HepG2 (cell line): ENCODE data around the gene APBB3. TPM values are rescaled to one million over a fixed set of nuclear protein-coding genes. Genes with fewer than 3 reads are reported as not detected.

Source experiments
- ATF7 ChIP-seq, 2 experiments: fragments of 450-650 bp in 1 of 2; sonication (generic) in 1 of 2; formaldehyde crosslinking in 1 of 2; IDR thresholded peaks; 2 replicates each; pipeline versions ENCODE4 v1.4.0 to v1.6.1; 2016 to 2020; ENCODE audit warnings: antibody characterized with exemption in 1 of 2, mild to moderate bottlenecking in 1 of 2, missing genetic modification reagents in 1 of 2
- CEBPG ChIP-seq: IDR thresholded peaks from 2 replicates; pipeline ENCODE4 v1.6.1; 2016
- ERF ChIP-seq: IDR thresholded peaks from 2 replicates; pipeline ENCODE4 v1.6.1; 2018; ENCODE audit warnings: missing biosample characterization, missing genetic modification reagents
- FOXA3 ChIP-seq: IDR thresholded peaks from 2 replicates; pipeline ENCODE4 v1.6.1; 2016; ENCODE audit warnings: missing genetic modification reagents, missing compliant biosample characterization
- FOXK1 ChIP-seq: sonication (generic); formaldehyde crosslinking; IDR thresholded peaks from 2 replicates; pipeline ENCODE4 v1.4.0; 2020; ENCODE audit warnings: low read depth, missing genetic modification reagents, borderline replicate concordance
- HOMEZ ChIP-seq: IDR thresholded peaks from 2 replicates; pipeline ENCODE4 v1.6.1; 2016; ENCODE audit warnings: low read depth
- MED1 ChIP-seq: sonication (generic); formaldehyde crosslinking; IDR thresholded peaks from 2 replicates; pipeline ENCODE4 v1.4.0; 2020; ENCODE audit warnings: missing genetic modification reagents
- NCOA2 ChIP-seq: sonication (generic); formaldehyde crosslinking; IDR thresholded peaks from 2 replicates; pipeline ENCODE4 v1.8.0; 2022; ENCODE audit warnings: inconsistent platforms
- NFIC ChIP-seq: IDR thresholded peaks from 2 replicates; pipeline ENCODE4 v1.6.1; 2012; ENCODE audit warnings: mild to moderate bottlenecking, low read length, inconsistent platforms
- NR2F2 ChIP-seq: IDR thresholded peaks from 2 replicates; pipeline ENCODE4 v1.6.1; 2012; ENCODE audit warnings: low read depth, inconsistent platforms, borderline replicate concordance
- RBM39 ChIP-seq: fragments of 200-400 bp; formaldehyde crosslinking; IDR thresholded peaks from one replicate; pipeline ENCODE4 v1.6.1; 2018; ENCODE audit warnings: antibody characterized with exemption, mild to moderate bottlenecking, low read depth, low read length; ENCODE audit not compliant: poor library complexity, severe bottlenecking
- SOX13 ChIP-seq, 3 experiments: fragments of 450-650 bp in 1 of 3; sonication (generic) in 1 of 3; formaldehyde crosslinking in 1 of 3; IDR thresholded peaks in 2 of 3; conservative IDR thresholded peaks in 1 of 3; 2 replicates each; pipeline versions ENCODE4 v1.5.0 to v1.6.1; 2016 to 2020; ENCODE audit warnings: antibody characterized with exemption in 1 of 3, mild to moderate bottlenecking in 1 of 3, missing compliant biosample characterization in 1 of 3, missing genetic modification reagents in 1 of 3, moderate library complexity in 1 of 3
- YEATS4 ChIP-seq: sonication (generic); formaldehyde crosslinking; IDR thresholded peaks from 2 replicates; pipeline ENCODE4 v1.4.0; 2020; ENCODE audit warnings: missing genetic modification reagents, borderline replicate concordance
- ZNF205 ChIP-seq: IDR thresholded peaks from 2 replicates; pipeline ENCODE4 v1.6.1; 2018; ENCODE audit warnings: missing biosample characterization, missing genetic modification reagents
- ZNF251 ChIP-seq: sonication (generic); formaldehyde crosslinking; IDR thresholded peaks from 2 replicates; pipeline ENCODE4 v1.9.0; 2021; ENCODE audit warnings: mild to moderate bottlenecking, missing genetic modification reagents
- ZNF256 ChIP-seq: sonication (generic); formaldehyde crosslinking; conservative IDR thresholded peaks from 2 replicates; pipeline ENCODE4 v1.4.0; 2020; ENCODE audit warnings: missing genetic modification reagents
- ZNF670 ChIP-seq: sonication (generic); formaldehyde crosslinking; IDR thresholded peaks from 2 replicates; pipeline ENCODE4 v1.8.0; 2022; ENCODE audit warnings: mild to moderate bottlenecking, missing genetic modification reagents, borderline replicate concordance
- ZNF768 ChIP-seq: sonication (generic); formaldehyde crosslinking; IDR thresholded peaks from 2 replicates; pipeline ENCODE4 v1.4.0; 2020; ENCODE audit warnings: missing genetic modification reagents
- ZSCAN12 ChIP-seq: sonication (generic); formaldehyde crosslinking; IDR thresholded peaks from 2 replicates; pipeline ENCODE4 v1.9.0; 2021; ENCODE audit warnings: mild to moderate bottlenecking, missing genetic modification reagents
- polyA plus RNA-seq, 8 experiments: library from polyadenylated mRNA; depleted of rRNA in 3 of 8; stranded (reverse) in 7 of 8; unstranded in 1 of 8; fragments of >200 nt; fragmentation: Illumina TruSeq in 4 of 8; extraction: Trizol in 4 of 8; gene quantifications; 2 replicates each; pipeline versions ENCODE4 v1.2.1 to v1.2.3, GENCODE V29; 2011 to 2016; ENCODE audit warnings: low read depth in 4 of 8, missing spikeins in 1 of 8, mixed read lengths in 1 of 8; ENCODE audit not compliant: insufficient read depth in 1 of 8
- total RNA-seq, 5 experiments: library from RNA; depleted of rRNA; stranded (reverse); fragments of >200 nt; fragmentation: Illumina TruSeq; extraction: Trizol; gene quantifications; 2 replicates each; pipeline ENCODE4 v1.2.3, GENCODE V29; 2016; ENCODE audit warnings: low read depth in 1 of 5
- TF ChIP-seq, protein P1 (sequence below): sonication (generic); formaldehyde crosslinking; conservative IDR thresholded peaks from 2 replicates; pipeline ENCODE4 v1.4.0; 2020; ENCODE audit warnings: mild to moderate bottlenecking, missing genetic modification reagents, moderate library complexity
- TF ChIP-seq, protein P2 (sequence below): IDR thresholded peaks from 2 replicates; pipeline ENCODE4 v1.6.1; 2016
- TF ChIP-seq, protein P3 (sequence below): sonication (generic); formaldehyde crosslinking; IDR thresholded peaks from 2 replicates; pipeline ENCODE4 v1.4.0; 2020; ENCODE audit warnings: missing genetic modification reagents
- TF ChIP-seq, protein P4 (sequence below): sonication (generic); formaldehyde crosslinking; IDR thresholded peaks from 2 replicates; pipeline ENCODE4 v1.9.0; 2021; ENCODE audit warnings: missing genetic modification reagents, mild to moderate bottlenecking, borderline replicate concordance

The APBB3 gene
- total and polyA plus RNA-seq, 2 of the 13 experiments (the other 11 are each of a cell fraction or from before 2014, with no cell fraction given), result 0.38 to 0.78 TPM

GRCh38 chr5:140607031-140607430 lies 42.6 kb upstream of the APBB3 start (continued):
- TF ChIP-seq ZNF256 (no peak), YEATS4 (CRISPR knock-in tag) (peak; percentile 53; the same call in 1 of the 2 replicates), NCOA2 (CRISPR knock-in tag) (peak; percentile 85), HOMEZ (CRISPR knock-in tag) (peak; percentile 79; the same call in 1 of the 2 replicates), ZNF768 (CRISPR knock-in tag) (no peak), ERF (0 out of 2 replicates have a peak, but pooled peaks have one; percentile 54), ATF7 (IDR thresholded peaks at IDR 0.05) (peak; percentile 73), ATF7 (CRISPR knock-in tag; IDR thresholded peaks at IDR 0.05) (no peak), FOXA3 (peak; percentile 97), NFIC (peak; percentile 74; the same call in 1 of the 2 replicates), MED1 (peak; percentile 84), RBM39 (no peak), ZNF251 (CRISPR knock-in tag) (no peak), SOX13 (IDR thresholded peaks at IDR 0.05) (peak; percentile 26; the same call in 1 of the 2 replicates), SOX13 (CRISPR knock-in tag; conservative IDR thresholded peaks at IDR 0.05 in 1 of 2, IDR thresholded peaks at IDR 0.05 in 1 of 2) (peak in 1 of 2 experiments; percentile 86; a peak in 2 of 4 replicates), ZNF205 (CRISPR knock-in tag) (0 out of 2 replicates have a peak, but pooled peaks have one; percentile 32), FOXK1 (CRISPR knock-in tag) (peak; percentile 91), NR2F2 (no peak; the same call in 1 of the 2 replicates), ZSCAN12 (no peak), ZNF670 (no peak), CEBPG (CRISPR knock-in tag) (peak; percentile 99)
- TF ChIP-seq, protein P1, sequence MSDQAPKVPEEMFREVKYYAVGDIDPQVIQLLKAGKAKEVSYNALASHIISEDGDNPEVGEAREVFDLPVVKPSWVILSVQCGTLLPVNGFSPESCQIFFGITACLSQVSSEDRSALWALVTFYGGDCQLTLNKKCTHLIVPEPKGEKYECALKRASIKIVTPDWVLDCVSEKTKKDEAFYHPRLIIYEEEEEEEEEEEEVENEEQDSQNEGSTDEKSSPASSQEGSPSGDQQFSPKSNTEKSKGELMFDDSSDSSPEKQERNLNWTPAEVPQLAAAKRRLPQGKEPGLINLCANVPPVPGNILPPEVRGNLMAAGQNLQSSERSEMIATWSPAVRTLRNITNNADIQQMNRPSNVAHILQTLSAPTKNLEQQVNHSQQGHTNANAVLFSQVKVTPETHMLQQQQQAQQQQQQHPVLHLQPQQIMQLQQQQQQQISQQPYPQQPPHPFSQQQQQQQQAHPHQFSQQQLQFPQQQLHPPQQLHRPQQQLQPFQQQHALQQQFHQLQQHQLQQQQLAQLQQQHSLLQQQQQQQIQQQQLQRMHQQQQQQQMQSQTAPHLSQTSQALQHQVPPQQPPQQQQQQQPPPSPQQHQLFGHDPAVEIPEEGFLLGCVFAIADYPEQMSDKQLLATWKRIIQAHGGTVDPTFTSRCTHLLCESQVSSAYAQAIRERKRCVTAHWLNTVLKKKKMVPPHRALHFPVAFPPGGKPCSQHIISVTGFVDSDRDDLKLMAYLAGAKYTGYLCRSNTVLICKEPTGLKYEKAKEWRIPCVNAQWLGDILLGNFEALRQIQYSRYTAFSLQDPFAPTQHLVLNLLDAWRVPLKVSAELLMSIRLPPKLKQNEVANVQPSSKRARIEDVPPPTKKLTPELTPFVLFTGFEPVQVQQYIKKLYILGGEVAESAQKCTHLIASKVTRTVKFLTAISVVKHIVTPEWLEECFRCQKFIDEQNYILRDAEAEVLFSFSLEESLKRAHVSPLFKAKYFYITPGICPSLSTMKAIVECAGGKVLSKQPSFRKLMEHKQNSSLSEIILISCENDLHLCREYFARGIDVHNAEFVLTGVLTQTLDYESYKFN, result peak; percentile 83
- TF ChIP-seq, protein P2, sequence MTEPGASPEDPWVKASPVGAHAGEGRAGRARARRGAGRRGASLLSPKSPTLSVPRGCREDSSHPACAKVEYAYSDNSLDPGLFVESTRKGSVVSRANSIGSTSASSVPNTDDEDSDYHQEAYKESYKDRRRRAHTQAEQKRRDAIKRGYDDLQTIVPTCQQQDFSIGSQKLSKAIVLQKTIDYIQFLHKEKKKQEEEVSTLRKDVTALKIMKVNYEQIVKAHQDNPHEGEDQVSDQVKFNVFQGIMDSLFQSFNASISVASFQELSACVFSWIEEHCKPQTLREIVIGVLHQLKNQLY (CRISPR knock-in tag), result peak; percentile 49; the same call in 1 of the 2 replicates
- TF ChIP-seq, protein P3, sequence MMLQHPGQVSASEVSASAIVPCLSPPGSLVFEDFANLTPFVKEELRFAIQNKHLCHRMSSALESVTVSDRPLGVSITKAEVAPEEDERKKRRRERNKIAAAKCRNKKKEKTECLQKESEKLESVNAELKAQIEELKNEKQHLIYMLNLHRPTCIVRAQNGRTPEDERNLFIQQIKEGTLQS, result peak; percentile 80
- TF ChIP-seq, protein P4, sequence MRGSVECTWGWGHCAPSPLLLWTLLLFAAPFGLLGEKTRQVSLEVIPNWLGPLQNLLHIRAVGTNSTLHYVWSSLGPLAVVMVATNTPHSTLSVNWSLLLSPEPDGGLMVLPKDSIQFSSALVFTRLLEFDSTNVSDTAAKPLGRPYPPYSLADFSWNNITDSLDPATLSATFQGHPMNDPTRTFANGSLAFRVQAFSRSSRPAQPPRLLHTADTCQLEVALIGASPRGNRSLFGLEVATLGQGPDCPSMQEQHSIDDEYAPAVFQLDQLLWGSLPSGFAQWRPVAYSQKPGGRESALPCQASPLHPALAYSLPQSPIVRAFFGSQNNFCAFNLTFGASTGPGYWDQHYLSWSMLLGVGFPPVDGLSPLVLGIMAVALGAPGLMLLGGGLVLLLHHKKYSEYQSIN (CRISPR knock-in tag), result no peak
